ENCODE data around the gene ZBTB46.
"Not testable (repeated sequence)": the region's sequence is repeated elsewhere in the genome, so short reads cannot be mapped to it uniquely, and the experiment has no call there.

DNA sequence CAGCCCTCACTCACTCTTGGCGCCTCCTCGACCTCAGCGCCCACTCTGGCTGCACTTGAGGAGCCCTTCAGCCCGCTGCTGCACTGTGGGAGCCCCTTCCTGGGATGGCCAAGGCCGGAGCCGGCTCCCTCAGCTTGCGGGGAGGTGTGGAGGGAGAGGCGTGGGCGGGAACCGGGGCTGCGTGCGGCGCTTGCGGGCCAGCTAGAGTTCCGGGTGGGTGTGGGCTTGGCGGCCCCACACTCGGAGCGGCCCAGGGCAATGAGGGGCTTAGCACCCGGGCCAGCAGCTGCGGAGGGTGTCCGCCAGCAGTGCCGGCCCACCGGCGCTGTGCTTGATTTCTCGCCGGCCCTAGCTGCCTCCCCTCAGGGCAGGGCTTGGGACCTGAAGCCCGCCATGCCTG is 30.7 kb downstream of the ZBTB46 start:
- TF ChIP-seq, protein P1, sequence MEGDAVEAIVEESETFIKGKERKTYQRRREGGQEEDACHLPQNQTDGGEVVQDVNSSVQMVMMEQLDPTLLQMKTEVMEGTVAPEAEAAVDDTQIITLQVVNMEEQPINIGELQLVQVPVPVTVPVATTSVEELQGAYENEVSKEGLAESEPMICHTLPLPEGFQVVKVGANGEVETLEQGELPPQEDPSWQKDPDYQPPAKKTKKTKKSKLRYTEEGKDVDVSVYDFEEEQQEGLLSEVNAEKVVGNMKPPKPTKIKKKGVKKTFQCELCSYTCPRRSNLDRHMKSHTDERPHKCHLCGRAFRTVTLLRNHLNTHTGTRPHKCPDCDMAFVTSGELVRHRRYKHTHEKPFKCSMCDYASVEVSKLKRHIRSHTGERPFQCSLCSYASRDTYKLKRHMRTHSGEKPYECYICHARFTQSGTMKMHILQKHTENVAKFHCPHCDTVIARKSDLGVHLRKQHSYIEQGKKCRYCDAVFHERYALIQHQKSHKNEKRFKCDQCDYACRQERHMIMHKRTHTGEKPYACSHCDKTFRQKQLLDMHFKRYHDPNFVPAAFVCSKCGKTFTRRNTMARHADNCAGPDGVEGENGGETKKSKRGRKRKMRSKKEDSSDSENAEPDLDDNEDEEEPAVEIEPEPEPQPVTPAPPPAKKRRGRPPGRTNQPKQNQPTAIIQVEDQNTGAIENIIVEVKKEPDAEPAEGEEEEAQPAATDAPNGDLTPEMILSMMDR (IDR thresholded peaks at IDR 0.05; ENCODE audit: insufficient read depth, low read length, poor library complexity, severe bottlenecking) = not testable (repeated sequence)
- not testable (repeated sequence) for TF ChIP-seq EZH2phosphoT487 (conservative IDR thresholded peaks at IDR 0.05; ENCODE audit: low read length)

All from SU-DHL-6 (cell line).